ENCODE data around the gene SOCS2. TPM values are rescaled to one million over a fixed set of nuclear protein-coding genes. Genes with fewer than 3 reads are reported as not detected.

SOCS2 gene
- total RNA-seq, 1 donor from 2014 or later = 51.2 TPM

DNA sequence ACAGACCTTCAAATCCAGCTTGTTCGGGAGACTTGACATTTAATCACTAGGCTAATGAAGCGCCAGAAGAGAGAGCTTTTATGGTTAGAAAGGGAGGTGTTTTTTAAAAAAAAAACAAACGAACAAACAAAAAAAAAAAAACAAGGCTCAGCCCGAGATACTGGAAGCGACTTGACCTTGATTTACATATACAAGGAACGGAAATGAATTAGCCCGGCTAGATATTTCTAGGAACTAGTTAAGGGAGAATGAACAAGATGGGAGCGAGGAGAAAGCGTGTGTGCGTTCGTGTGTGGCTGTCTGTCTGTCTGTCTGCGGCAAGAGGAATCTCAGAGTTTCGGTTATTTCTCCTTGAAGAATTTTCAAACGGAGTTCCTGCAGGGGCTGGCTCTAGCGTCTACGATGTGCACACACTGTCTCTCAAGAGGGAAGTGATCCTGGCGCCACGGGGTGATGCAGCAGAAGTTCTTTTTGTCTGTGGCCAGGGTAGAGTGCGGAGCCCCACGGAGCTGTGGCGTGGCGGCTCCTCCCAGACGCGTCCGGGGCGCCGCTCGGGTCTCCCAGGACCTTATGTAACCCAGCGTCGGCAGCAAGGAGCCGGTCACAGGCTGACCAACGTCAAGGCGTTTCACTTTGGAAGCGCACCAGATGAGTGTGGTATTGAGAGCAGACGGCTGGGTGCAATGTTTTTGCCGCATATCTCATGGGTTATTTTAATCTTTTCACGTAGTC lies 18.8 kb downstream of the SOCS2 start:
- intact Hi-C loops (cut with micrococcal nuclease) = loop anchor here (1.0 to 5.0 kb wide), 8 partner anchors 21 to 604 kb away; partner anchors contain the start of gene CRADD

DNA sequence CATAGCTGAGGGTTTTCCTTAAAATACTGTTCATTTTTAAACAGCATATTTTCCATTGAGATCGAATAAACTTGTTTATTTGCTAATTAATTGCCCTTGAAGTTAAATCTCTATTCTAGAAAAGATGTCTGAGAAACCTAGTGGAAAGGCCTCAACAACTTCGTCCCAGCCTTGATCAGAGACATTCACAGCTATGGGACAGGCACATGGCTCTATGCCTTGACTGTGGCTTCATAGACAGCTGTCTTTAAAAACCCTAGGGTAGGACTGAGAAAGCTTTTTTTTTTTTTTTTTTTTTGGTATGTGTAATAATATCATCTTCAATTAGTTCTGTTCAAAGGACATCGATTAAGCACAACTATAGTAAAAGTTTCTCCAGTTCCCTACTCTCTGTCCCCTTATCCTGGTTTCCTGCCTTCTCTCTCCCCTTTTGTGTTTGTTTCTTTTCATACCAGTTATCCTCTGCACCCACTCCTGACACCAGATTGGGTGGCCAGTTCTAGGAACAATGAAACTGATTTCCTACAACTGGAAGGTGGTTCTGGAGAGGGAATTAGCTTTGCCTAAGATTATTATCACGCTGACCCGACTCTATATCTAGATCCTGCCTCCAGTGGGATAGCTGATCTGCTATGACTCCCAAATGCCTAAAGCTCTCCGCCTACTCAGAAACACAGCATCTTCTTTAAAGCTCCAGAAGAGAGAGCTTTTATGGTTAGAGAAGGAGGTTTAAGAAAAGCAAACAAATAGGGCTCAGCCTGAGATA lies 20.3 kb downstream of the SOCS2 start:
- intact Hi-C loops (cut with micrococcal nuclease) = loop anchor here (5.0 kb wide), 3 partner anchors 254 to 509 kb away; no protein-coding TSS in a partner anchor

DNA sequence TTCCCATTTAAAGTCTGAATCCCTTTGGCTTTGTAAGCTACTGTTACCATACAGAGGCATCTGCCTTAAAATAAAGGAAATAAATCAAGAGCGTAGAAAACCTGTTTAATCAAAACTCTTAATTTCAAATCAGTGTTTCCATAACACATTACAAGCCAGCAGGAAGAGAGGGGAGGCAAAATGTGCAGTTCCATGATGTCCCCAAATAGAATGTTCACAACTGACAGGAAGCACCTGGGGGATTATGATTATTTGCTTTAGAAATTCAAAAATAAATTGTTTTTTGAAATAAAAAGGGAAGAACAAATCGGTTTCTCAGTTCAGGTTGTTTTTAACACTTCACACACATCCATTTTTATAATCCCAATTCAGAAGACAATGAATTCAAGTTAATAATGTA lies 21.4 kb downstream of the SOCS2 start:
- intact Hi-C loops (cut with micrococcal nuclease) = loop anchor here (5.0 kb wide), 3 partner anchors 253 to 508 kb away; no protein-coding TSS in a partner anchor

DNA sequence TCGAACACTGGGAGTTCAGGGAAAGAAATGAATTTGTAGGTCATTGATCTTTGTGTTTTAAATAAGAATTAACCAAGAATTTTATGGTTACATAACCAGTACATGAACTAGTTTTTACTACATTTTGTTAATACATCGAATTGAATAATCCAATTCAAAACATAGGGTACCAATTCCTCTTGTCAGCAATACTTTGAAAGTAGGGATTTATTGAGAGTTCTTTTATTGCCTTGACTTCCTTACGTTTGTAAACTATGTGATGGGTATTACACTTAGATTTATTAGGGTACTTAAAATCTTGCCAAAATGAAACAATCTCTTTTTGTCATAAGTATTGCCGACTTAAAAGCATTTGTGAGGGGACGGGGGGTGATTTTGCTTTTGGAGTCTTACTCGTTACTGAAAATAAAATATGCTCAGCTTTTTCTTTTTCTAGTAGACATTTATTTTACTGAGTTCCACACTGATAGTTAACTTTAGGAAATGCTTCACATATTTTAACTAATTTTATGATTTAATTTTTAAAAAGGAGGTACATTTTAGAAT lies 22.4 kb downstream of the SOCS2 start:
- intact Hi-C loops (cut with micrococcal nuclease) = loop anchor here (5.0 kb wide), 3 partner anchors 252 to 507 kb away; no protein-coding TSS in a partner anchor

DNA sequence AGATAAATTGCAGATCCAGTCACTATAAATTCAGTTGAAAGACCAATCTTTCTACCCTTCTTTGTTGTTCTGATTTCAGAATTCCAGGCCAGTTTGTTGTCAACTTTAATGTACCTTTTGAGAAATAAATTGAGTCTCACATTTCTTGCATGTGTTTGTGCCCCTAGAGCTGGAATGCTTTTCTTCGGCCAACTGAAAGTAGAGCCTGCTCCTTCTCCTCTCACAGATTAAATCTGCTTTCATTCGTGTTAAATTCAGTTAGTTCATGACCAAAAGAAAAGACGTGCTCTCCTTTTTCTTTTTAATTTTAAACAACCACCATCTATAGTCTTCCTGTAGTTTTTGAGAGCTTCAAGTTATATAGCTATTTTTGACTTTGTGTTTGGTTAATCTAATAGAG lies 22.9 kb downstream of the SOCS2 start:
- intact Hi-C loops (cut with micrococcal nuclease) = no loop called here

DNA sequence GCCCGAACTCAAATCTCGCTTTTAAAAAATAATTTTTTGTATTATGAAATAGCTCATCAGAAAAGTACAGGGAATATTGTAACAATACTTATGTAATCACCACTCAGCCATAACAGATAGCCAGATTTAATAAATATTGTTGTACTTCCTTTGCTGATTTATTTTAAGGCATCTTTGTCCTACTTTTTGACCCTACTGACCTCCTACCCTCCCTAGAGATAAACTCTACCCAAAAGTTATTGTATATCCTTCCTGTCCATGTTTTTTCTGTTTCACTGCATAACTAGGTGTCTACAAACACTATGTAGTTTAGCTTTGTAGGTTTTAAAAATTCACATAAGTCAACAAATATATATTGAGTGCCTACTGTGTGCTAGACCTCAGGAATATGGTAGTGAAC lies 25.1 kb downstream of the SOCS2 start:
- intact Hi-C loops (cut with micrococcal nuclease) = no loop called here

DNA sequence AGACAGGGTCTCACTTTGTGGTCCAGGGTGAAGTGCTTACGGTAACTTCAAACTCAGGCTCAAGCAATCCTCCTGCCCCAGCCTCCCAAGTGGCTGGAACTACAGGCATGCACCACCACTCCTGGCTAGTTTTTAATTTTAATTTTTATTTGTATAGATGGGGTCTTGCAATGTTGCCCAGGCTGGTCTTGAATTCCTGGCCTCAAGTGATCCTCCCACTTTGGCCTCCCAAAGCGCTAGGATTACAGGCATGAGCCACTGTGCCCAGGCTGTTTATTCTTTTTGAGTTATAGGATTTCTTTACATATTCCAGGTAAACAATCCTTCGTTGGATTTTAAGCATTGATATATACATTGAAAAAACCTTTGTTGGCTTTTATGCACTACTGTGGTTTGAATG lies 26.7 kb downstream of the SOCS2 start:
- intact Hi-C loops (cut with micrococcal nuclease) = no loop called here

DNA sequence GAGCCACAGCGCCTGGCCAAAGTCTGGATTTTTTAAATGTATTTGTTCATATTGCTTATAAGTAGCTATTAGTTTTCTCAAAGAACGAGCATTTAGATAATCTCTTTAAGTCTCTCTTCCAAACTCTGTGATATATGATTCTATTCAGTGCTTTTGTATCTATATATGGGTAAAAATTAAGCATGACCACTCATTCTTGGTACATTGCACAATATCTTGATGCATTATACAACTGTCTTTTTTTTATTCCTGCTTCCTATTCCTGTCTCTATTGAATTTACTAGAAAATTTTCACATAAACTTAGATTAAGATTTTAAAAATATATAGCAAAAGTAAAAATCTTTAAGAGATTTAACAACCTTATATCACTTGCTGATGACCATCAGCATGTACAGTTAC lies 29.1 kb downstream of the SOCS2 start:
- intact Hi-C loops (cut with micrococcal nuclease) = no loop called here

DNA sequence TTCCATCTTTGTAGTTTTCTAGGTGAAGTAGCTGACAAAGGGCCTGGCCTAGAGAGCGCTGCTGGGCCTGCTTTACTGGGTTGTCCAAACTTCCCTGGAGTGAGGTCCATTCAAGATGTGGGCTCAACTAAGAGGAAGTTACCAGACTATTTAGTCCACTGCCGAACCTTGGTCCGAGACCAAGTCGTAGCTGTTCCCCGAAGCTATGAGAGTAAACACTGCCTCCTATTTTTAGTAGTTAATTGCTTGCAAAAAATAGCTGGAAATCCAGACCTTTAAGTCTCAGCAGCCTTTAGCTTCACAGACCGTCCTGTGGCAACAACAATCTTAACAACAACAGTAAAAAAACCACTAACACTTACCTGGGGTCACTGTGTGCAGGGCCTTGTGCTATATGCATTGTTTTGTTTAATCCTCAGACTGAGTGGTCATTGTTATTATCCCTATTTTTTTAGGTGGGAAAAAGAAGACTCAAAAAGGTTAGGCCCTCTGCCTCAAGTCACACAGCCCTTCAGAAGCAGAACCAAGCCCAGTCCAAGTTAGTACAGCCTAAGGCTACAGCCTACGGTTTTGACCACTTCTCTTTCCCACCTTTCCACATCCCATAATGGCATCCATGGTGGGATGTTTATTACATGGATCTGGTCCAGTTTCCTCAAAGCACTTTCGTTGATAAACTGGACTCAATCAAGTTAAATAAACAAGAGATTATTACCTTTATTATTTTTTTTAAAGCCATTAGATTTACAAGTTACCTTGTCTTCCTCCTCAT lies 30.6 kb downstream of the SOCS2 start:
- intact Hi-C loops (cut with micrococcal nuclease) = no loop called here

DNA sequence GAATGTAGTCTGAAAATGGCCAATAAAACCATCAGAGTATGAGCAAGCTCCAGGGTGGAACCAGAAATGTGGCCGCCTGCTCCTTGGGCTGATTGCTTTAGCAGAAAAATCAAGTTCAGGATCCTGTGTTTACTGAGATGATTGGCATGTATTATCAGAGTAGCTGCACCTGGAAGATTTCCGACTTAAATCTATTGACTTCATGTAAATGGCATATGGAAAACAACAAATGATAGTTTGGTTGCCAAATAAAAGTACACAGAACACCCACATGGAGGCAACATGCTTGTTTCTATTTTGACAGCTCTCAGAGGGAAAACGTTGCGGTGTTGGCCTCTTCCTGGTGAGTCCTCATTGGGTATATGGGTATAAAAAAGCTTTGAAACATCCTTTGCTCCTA lies 31.3 kb downstream of the SOCS2 start:
- intact Hi-C loops (cut with micrococcal nuclease) = no loop called here

DNA sequence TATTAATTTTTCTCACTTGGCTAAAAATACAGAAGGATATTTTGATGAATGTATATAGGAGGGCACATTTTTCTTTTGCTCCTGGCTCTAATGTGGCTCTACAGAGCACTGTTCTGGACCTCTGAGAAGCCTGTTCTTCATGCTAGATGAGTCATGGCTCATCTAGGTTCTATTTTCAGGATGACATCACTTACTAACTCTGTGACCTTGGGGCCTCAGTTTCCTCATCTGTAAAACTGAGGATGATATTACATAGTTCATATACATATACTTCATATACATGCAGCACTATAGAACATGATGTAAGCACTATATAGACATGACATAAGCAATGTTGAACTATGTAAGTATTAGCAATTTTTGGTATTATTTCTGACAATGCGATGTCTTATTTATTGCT lies 35.8 kb downstream of the SOCS2 start:
- intact Hi-C loops (cut with micrococcal nuclease) = no loop called here

DNA sequence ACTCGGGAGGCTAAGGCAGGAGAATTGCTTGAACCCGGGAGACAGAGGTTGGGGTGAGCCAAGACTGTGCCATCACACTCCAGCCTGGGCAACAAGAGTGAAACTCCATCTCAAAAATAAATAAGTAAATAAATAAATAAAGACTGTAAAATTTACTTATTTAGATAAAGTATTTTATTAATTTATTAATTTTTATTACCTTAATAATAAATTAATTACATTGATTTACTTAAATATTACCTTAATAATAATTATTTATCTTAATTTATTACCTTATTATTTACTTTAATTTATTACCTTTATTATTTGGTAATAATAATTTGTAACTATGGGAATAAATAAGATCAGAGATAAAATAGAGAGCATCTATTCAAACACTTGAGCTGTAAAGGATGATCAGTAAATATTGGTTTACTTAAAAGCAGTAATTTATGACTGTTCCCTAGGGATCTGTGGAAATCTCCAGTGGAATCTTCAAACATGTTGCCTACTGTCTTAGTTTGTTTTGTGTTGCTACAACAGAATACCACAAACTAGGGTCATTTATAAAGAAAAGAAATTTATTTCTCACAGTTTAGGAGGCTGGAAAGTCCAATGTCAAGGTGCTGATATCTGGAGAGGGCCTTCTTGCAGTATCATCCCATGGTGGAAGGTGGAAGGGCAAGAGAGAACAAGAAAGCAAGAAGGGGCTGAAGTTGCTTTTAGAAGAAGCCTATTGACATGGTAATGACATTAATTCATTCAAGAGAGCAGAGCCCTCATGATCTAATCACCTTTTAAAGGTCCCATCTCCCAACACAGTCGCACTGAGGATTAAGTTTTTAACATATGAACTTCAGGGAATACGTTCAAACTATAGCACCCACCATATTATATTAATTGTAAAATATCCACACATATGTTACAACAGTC lies 37.1 kb downstream of the SOCS2 start:
- intact Hi-C loops (cut with micrococcal nuclease) = no loop called here

DNA sequence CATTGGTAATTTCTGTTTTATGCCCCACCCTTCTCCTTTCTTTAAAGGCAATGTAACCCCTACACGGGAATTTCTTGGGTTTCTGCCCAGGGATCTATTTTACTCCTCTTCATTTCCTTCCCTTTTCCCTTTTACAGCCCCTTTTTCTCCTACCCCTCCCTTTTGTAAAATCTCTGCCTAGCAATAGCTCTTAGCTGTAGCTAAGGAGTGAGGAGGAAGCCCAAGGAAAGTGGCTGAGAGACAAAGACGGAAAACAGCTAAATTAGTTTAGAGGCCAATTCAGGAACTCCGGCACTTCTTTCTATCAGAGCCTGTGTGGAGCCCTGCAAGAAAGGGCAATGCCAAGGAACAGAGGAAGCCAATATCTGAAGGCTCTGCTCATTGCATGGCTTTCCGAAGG lies 40.3 kb downstream of the SOCS2 start:
- intact Hi-C loops (cut with micrococcal nuclease) = no loop called here

DNA sequence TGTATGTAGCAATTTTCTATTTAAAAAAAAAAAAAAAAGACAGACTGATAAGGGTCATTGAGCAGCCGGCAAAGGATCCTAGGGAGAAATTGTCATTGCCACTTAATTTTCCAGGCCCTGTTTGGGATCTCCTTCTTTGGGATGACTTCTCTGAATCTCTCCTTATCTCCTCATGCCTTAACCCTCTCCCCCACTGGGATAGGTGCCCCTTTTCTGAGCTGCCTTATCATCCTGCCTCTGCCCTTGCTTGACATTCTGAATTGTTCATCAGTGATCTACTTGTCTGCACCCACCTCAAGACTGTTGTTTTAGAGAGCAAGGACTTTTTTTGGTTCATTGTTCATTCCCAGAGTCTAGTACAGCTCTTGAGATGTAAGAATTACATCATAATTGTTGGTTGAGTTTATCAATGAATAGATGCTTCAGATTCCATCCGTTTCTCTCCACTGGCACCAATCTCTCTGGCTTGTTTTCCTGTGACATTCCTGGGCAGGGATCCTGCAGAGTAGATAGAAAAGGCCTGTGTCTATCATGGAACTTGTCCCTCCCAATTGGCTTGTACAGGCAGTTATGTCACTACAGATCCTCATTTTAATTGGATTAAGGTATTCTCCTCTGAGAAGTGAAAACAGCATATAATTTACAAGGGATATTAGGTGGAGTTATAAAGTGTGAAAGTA lies 42.6 kb downstream of the SOCS2 start:
- intact Hi-C loops (cut with micrococcal nuclease) = no loop called here

DNA sequence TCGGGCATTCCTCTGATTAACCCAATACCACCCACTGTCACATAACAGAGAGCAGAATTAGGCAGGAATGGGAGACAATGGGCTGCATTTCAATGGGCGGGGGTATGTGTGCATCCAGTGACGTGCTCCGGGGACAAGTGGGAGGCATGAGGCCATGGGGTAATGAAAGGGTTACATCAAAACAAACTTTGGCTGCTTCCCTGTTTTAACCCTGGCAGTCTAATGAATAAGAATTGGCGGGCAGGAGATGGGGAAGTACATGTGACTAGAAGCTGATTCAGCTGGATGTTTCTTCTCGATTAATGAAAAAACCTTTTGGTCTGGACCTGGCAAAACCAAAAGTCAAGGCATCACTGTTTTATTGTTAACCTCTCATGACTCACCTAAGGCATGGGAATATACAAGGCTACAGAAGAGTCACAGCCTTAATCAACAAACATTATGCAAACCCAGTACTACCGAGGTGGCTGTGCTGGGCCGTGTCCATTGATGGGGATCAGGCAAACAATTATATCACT lies 44.2 kb downstream of the SOCS2 start:
- intact Hi-C loops (cut with micrococcal nuclease) = no loop called here

DNA sequence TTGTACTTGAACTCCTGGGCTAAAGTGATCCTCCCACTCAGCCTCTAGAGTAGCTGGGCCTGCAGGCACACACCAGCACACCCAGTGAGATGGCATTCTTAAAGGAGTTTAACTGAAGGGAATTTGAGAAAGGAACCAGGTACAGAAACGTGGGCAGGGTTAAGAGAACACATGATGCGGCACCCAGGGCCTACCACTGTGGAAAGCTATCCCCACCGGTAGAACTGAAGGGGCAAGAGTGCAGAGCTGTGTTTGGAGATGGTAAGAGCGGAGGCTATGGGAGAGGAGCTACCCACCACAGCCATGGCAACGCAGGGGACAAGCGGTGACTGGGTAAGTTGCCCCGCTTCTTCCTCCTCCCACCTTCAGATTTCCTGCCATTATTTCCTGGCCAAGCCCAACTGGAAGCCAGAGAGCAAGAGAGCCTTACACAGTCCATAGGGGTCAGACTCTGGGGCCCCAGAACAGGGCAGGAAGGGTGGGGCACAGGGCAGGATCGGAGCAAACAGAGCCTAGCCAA lies 46.5 kb downstream of the SOCS2 start:
- intact Hi-C loops (cut with micrococcal nuclease) = no loop called here

DNA sequence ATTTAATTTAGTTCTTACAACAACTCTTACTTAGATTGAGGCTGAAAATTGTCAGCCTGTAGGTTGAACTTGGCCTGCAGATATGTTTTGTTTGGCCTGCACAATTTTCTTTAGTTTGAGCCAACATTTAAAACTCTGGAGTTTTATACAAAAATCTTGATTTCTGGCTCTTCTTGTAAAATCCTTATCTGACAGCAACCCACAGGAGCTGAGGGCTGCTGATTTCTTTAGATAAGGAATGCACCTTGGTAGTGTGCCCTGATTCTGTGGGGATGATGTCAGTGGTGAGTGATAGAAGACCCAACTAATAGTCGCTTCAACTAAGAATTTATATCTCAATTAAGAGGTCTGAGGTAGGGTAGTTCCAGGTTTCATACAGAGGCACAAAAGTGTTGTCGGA lies 49.5 kb downstream of the SOCS2 start:
- intact Hi-C loops (cut with micrococcal nuclease) = no loop called here

DNA sequence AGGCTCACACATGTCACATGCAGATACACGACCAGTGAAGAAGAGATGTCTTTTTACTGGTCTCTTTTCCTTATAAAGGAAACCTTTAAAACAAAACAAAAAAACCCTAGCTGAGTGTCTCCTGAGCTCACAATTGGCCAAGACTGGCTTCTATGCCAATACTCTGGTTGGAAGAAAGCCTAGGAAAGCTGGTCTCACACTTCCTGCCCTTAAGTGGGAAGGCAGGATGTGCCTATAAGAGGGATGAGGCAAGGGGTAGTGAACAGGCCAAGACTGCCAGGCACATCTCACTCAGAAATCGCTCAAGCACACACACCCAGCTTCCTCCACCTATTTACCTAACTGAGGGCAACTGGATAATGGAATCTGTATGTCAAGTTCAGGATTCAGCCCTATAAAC lies 50.0 kb downstream of the SOCS2 start:
- intact Hi-C loops (cut with micrococcal nuclease) = no loop called here

DNA sequence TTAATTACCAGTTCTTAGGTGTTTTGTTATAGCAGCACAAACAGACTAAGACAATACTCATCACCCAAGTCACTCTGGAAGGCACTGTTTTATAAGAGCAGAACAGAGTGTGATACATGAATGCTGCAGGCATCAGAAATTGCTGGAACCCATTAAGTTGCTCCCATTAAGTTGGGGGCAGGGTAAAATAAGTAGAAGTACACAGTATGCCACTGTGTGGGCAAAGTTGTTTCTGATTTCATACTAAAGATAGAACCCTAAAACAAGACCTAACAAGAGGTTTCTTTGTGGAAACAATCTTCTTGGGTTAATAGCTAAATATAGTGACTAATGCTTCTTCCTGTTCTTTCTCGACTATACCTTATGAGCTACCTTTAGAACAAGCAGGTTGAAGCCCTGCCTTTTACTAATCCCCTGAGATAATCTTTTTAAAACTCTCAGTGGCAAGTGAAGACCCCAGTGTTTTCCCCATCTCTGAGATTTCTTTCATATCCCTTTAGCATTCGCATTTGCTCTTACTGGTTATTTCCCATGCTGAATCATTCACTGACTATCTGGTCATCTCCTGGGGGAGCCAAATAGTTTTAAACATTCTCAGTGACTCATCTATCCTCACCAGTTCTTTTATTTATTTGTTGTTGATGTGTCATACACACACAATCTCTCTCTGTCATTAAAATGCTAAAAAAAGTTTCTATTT lies 52.3 kb downstream of the SOCS2 start:
- intact Hi-C loops (cut with micrococcal nuclease) = no loop called here
